Activated CD4-positive, alpha-beta T cell treated with anti-CD3 and anti-CD28 coated beads, Interleukin-2, Interleukin-6, amounts not matched to agents 100 ng/mL and 50 ng/mL, durations not matched to agents 16 hours and 8 hours (primary cell): ENCODE results near the gene SPPL2C.

Experiments
- DNase-seq: peaks from one replicate; pipeline ENCODE4 v3.0.0-alpha.2; 2020

SPPL2C gene

GRCh38 chr17:45888392-45888791, 43.7 kb downstream of the SPPL2C start:
- DNase-seq: no peak

GRCh38 chr17:45889579-45889978, 44.9 kb downstream of the SPPL2C start:
- DNase-seq: no peak

GRCh38 chr17:45893725-45894021, 49.0 kb downstream of the SPPL2C start:
- DNase-seq: no peak

GRCh38 chr17:45894022-45894784, 49.5 kb downstream of the SPPL2C start, which contains the start of gene MAPT:
MAPT (plus strand) TSS chr17:45894554; CDS start chr17:45962338, 67,784 bp downstream.
- peak; percentile 88 for DNase-seq

- DNase-seq: no peak
Observed at GRCh38 chr17:45895304-45895968, 50.8 kb downstream of the SPPL2C start.

- DNase-seq: no peak
Observed at GRCh38 chr17:45895969-45896785, 51.5 kb downstream of the SPPL2C start.
